ENCODE data around the gene PHKB.

GRCh38 chr16:47634126-47634525 is 173.0 kb downstream of the PHKB start:
- TF ChIP-seq TAF1 (IDR thresholded peaks at IDR 0.05; ENCODE audit: borderline replicate concordance, insufficient read depth, low read length) = no peak
- TF ChIP-seq SIN3A (IDR thresholded peaks at IDR 0.05; ENCODE audit: borderline replicate concordance, insufficient read depth, low read length) = no peak
- TF ChIP-seq POLR2AphosphoS5 (IDR thresholded peaks at IDR 0.05; ENCODE audit: low read depth, low read length) = no peak
- no peak for TF ChIP-seq FOXP2 (optimal IDR thresholded peaks at IDR 0.05; ENCODE audit: borderline replicate concordance, extremely low read depth, extremely low read length, insufficient read depth)
- TF ChIP-seq REST (IDR thresholded peaks at IDR 0.05; ENCODE audit: insufficient read depth in 1 of 2, low read depth in 2 of 2, low read length in 2 of 2) = no peak

Measured in PFSK-1 (cell line).